GM03348 (cell line): Measurements from ENCODE around the gene R3HCC1L.

Experiments
- DNase-seq: peaks from one replicate; pipeline ENCODE4 v3.0.0; 2012; ENCODE audit warnings: low spot score

Gene R3HCC1L

GRCh38 chr10:98231417-98231816 lies 97.0 kb downstream of the R3HCC1L start:
- no peak for DNase-seq

- DNase-seq: no peak
Measured at GRCh38 chr10:98235846-98236245, 101.4 kb downstream of the R3HCC1L start.

- DNase-seq: no peak
Measured at GRCh38 chr10:98236862-98237261, 102.4 kb downstream of the R3HCC1L start.

GRCh38 chr10:98238391-98238790 lies 103.9 kb downstream of the R3HCC1L start:
- no peak for DNase-seq

GRCh38 chr10:98240524-98240923 lies 106.1 kb downstream of the R3HCC1L start:
- DNase-seq: no peak

- DNase-seq: peak; percentile 37
Measured at GRCh38 chr10:98242823-98243222, 108.4 kb downstream of the R3HCC1L start.

- DNase-seq: no peak
Measured at GRCh38 chr10:98244141-98244540, 109.7 kb downstream of the R3HCC1L start.

- no peak for DNase-seq
Measured at GRCh38 chr10:98244586-98244985, 110.1 kb downstream of the R3HCC1L start.

- peak; percentile 57 for DNase-seq
Measured at GRCh38 chr10:98246911-98247805, 112.7 kb downstream of the R3HCC1L start.

- no peak for DNase-seq
Measured at GRCh38 chr10:98248018-98248417, 113.6 kb downstream of the R3HCC1L start.

- no peak for DNase-seq
Measured at GRCh38 chr10:98249134-98249533, 114.7 kb downstream of the R3HCC1L start.

- DNase-seq: no peak
Measured at GRCh38 chr10:98251399-98251798, 116.9 kb downstream of the R3HCC1L start.

GRCh38 chr10:98252464-98252863 lies 118.0 kb downstream of the R3HCC1L start:
- DNase-seq: no peak

GRCh38 chr10:98253499-98253898 lies 119.0 kb downstream of the R3HCC1L start:
- no peak for DNase-seq

GRCh38 chr10:98254234-98254974 lies 119.9 kb downstream of the R3HCC1L start:
- DNase-seq: no peak

GRCh38 chr10:98255146-98255877 lies 120.9 kb downstream of the R3HCC1L start:
- DNase-seq: no peak

GRCh38 chr10:98256692-98257091 lies 122.2 kb downstream of the R3HCC1L start:
- DNase-seq: no peak

- no peak for DNase-seq
Measured at GRCh38 chr10:98257198-98257597, 122.7 kb downstream of the R3HCC1L start.

GRCh38 chr10:98257961-98258360 lies 123.5 kb downstream of the R3HCC1L start:
- DNase-seq: no peak

GRCh38 chr10:98258683-98259454 lies 124.4 kb downstream of the R3HCC1L start:
- no peak for DNase-seq

GRCh38 chr10:98259606-98260315 lies 125.3 kb downstream of the R3HCC1L start:
- DNase-seq: no peak
